GM23248 (cell line): ENCODE data around the gene YEATS2. TPM values are rescaled to one million over a fixed set of nuclear protein-coding genes. Genes with fewer than 3 reads are reported as not detected.
A peak's percentile ranks its signal among the peaks of the same experiment; 100 is the strongest.

Experiments used
- DNase-seq: peaks from one replicate; pipeline ENCODE4 v3.0.0-alpha.2; 2015
- H2AFZ ChIP-seq: fragments of 200-600 bp; sonication (generic); 2 replicates; pipeline ENCODE4 v1.6.1; 2016; ENCODE audit warnings: antibody characterized with exemption
- H3F3A ChIP-seq: fragments of 200-600 bp; sonication (generic); 2 replicates; pipeline ENCODE4 v1.6.1; 2016; ENCODE audit warnings: mild to moderate bottlenecking, antibody characterized with exemption, mixed run types; ENCODE audit not compliant: insufficient read depth
- H3K27ac ChIP-seq: fragments of 200-600 bp; sonication (generic); 2 replicates; pipeline ENCODE4 v1.5.1; 2016; ENCODE audit warnings: mild to moderate bottlenecking
- H3K27me3 ChIP-seq: fragments of 200-600 bp; sonication (generic); replicated peaks from 2 replicates; pipeline ENCODE4 v1.6.1; 2016; ENCODE audit warnings: mild to moderate bottlenecking; ENCODE audit not compliant: insufficient read depth
- H3K36me3 ChIP-seq: fragments of 200-600 bp; sonication (generic); 2 replicates; pipeline ENCODE4 v1.6.1; 2016; ENCODE audit warnings: low read depth, mild to moderate bottlenecking
- H3K4me1 ChIP-seq: fragments of 200-600 bp; sonication (generic); 2 replicates; pipeline ENCODE4 v1.6.1; 2016; ENCODE audit warnings: mild to moderate bottlenecking; ENCODE audit not compliant: insufficient read depth
- H3K4me2 ChIP-seq: fragments of 200-600 bp; sonication (generic); one replicate; pipeline ENCODE4 v1.6.1; 2016; ENCODE audit warnings: mild to moderate bottlenecking; ENCODE audit not compliant: unreplicated experiment
- H3K4me3 ChIP-seq: fragments of 200-600 bp; sonication (generic); 2 replicates; pipeline ENCODE4 v1.5.1; 2016; ENCODE audit warnings: mild to moderate bottlenecking
- H3K79me2 ChIP-seq: fragments of 200-600 bp; sonication (generic); 2 replicates; pipeline ENCODE4 v1.6.1; 2016; ENCODE audit warnings: mild to moderate bottlenecking; ENCODE audit not compliant: insufficient read depth
- H3K9ac ChIP-seq: fragments of 200-600 bp; sonication (generic); 2 replicates; pipeline ENCODE4 v1.6.1; 2016; ENCODE audit warnings: mild to moderate bottlenecking
- H3K9me2 ChIP-seq: fragments of 200-600 bp; sonication (generic); 2 replicates; pipeline ENCODE4 v1.6.1; 2016; ENCODE audit warnings: mixed run types, mild to moderate bottlenecking, moderate library complexity; ENCODE audit not compliant: insufficient read depth
- H3K9me3 ChIP-seq: fragments of 200-600 bp; sonication (generic); one replicate; pipeline ENCODE4 v1.6.1; 2017; ENCODE audit warnings: low read depth
- H4K20me1 ChIP-seq: fragments of 200-600 bp; sonication (generic); 2 replicates; pipeline ENCODE4 v1.6.0; 2016; ENCODE audit not compliant: insufficient read depth
- EZH2 ChIP-seq: fragments of 200-600 bp; sonication (generic); IDR thresholded peaks from 2 replicates; pipeline ENCODE4 v1.6.1; 2018; ENCODE audit warnings: antibody characterized with exemption, mild to moderate bottlenecking; ENCODE audit not compliant: insufficient read depth, poor library complexity, severe bottlenecking
- EZH2phosphoT487 ChIP-seq: fragments of 200-600 bp; sonication (generic); IDR thresholded peaks from 2 replicates; pipeline ENCODE4 v1.6.1; 2018; ENCODE audit warnings: antibody characterized with exemption, moderate library complexity, mild to moderate bottlenecking, low read depth; ENCODE audit not compliant: insufficient read depth
- WGBS, 2 experiments: methylation state at CpG; one replicate each; pipeline ENCODE4 v1.1.6; 2015 to 2017; ENCODE audit warnings: low lambda C conversion rate in 2 of 2, low coverage in 1 of 2; ENCODE audit errors: missing lambda C conversion rate in 2 of 2; 5-methylcytosine and 5-hydroxymethylcytosine counted together
- in situ Hi-C: fragments of 300-500 bp; cut with MboI; formaldehyde crosslinking; loops from 2 replicates; pipeline ENCODE4 v1.15.0; 2020
- polyA plus RNA-seq: library from polyadenylated mRNA; unstranded; fragments of >200 nt; fragmentation: Nextera tagmentation; extraction: Ambion mirVana; gene quantifications from 2 replicates; pipeline ENCODE4 v1.2.1, GENCODE V29; 2016
- total RNA-seq: library from RNA; depleted of rRNA; stranded (reverse); fragments of >200 nt; shearing (Covaris generic); gene quantifications from 2 replicates; pipeline ENCODE4 v1.2.3, GENCODE V29; 2014

YEATS2 gene
- total and polyA plus RNA-seq, 2 experiments from 2014 or later = 14.0 to 34.7 TPM

DNA sequence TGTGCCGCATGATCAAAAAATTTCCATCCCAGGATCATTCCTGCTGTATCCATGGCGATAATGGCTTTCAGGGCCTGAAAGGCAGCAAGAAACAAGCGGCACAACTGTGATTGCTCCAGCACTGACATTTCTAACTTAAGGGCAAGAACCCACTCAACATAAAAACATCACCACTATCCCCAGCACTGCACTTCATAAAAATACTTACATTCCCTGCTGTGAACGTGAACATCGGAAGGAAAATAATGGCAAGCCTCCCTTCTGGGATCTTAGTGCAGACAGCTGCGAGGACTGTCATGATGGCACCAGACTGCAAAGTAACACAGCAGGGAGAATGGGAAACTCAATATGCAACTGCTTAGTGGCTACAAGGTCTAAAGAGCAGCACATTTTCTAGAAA is 135.9 kb downstream of the YEATS2 start:
- no peak overlapping the region for H3K4me3 ChIP-seq
- no peaks in the 10 kb centered on the region for H3K9me2 ChIP-seq
- H3K79me2 ChIP-seq = no peaks in the 10 kb centered on the region
- no peak overlapping the region for H3K27ac ChIP-seq
- no peak overlapping the region for H2AFZ ChIP-seq
- TF ChIP-seq EZH2phosphoT487 = no peak
- no peak for TF ChIP-seq EZH2
- no peaks in the 10 kb centered on the region for H3K4me1 ChIP-seq
- no peaks in the 10 kb centered on the region for H3K9me3 ChIP-seq
- WGBS, 2 experiments = 80 to 83% methylated on average over 6 of the region's 6 CpGs
- H3K4me2 ChIP-seq = no peak overlapping the region
- no peaks in the 10 kb centered on the region for H3K27me3 ChIP-seq
- no peaks in the 10 kb centered on the region for H4K20me1 ChIP-seq
- 0 out of 2 replicates have a peak, but pooled peaks cover 3% of the 10 kb centered on the region for H3F3A ChIP-seq
- peaks cover 19% of the 10 kb centered on the region for H3K36me3 ChIP-seq
- DNase-seq = no peak
- in situ Hi-C loops = no loop called here
- no peak overlapping the region for H3K9ac ChIP-seq

DNA sequence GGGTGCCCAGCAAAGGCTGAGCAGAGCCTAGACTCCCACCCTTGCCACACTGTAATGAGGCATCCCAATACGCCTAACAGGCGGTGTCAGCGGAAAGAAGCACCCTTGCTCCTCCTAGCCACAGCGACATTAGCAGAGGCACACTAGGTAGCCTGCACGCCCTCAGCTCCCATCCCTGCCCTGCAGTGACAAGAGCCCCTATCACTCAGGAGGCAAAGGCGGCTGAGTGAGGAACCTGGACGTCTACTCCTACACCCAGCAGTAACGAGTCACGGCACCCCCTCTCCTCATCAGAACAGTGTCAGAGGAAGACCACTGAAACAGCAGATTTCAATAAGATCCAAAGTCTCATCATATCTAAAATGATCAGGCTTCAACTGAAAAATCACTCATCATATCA is 139.8 kb downstream of the YEATS2 start:
- Histone ChIP-seq H2AFZ (no peak overlapping the region), H3K27me3 (no peaks in the 10 kb centered on the region), H3K36me3 (peaks cover 43% of the 10 kb centered on the region), H3F3A (no peaks in the 10 kb centered on the region), H3K9me2 (no peaks in the 10 kb centered on the region), H3K9ac (no peak overlapping the region), H3K27ac (no peak overlapping the region), H3K79me2 (no peaks in the 10 kb centered on the region), H3K4me2 (no peak overlapping the region), H3K4me1 (no peaks in the 10 kb centered on the region), H4K20me1 (no peaks in the 10 kb centered on the region), H3K9me3 (no peaks in the 10 kb centered on the region), H3K4me3 (no peak overlapping the region)
- in situ Hi-C loops = no loop called here
- WGBS, 2 experiments = 89 to 93% methylated on average over 9 of the region's 9 CpGs
- no peak for TF ChIP-seq EZH2
- DNase-seq = no peak

DNA sequence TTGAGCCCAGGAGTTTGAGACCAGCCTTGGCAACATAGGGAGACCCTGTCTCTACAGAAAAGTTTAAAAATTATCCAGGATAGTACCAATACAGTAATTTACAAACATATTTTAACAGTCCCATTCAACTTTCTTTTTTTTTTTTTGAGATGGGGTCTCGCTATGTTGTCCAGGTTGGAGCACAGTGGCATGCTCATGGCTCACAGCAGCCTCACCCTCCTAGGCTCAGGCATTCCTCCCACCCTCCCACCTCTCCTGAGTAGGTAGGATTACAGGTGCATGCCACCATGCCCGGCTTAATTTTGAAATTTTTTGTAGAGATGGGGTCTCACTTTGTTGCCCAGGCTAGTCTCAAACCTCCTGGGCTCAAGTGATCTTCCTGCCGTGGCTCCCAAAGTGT is 140.3 kb downstream of the YEATS2 start:
- WGBS, 2 experiments = 86% methylated on average over 2 to 3 of the region's 3 CpGs
- Histone ChIP-seq H3K9ac (no peak overlapping the region), H3K4me1 (no peaks in the 10 kb centered on the region), H4K20me1 (no peaks in the 10 kb centered on the region), H3K27me3 (no peaks in the 10 kb centered on the region), H3F3A (no peaks in the 10 kb centered on the region), H3K36me3 (peaks cover 41% of the 10 kb centered on the region), H3K9me2 (no peaks in the 10 kb centered on the region), H3K4me2 (no peak overlapping the region), H2AFZ (no peak overlapping the region), H3K9me3 (no peaks in the 10 kb centered on the region), H3K4me3 (no peak overlapping the region), H3K27ac (no peak overlapping the region), H3K79me2 (no peaks in the 10 kb centered on the region; the same call in 1 of the 2 replicates)
- no peak for DNase-seq
- in situ Hi-C loops = no loop called here
- no peak for TF ChIP-seq EZH2
- TF ChIP-seq EZH2phosphoT487 = no peak

DNA sequence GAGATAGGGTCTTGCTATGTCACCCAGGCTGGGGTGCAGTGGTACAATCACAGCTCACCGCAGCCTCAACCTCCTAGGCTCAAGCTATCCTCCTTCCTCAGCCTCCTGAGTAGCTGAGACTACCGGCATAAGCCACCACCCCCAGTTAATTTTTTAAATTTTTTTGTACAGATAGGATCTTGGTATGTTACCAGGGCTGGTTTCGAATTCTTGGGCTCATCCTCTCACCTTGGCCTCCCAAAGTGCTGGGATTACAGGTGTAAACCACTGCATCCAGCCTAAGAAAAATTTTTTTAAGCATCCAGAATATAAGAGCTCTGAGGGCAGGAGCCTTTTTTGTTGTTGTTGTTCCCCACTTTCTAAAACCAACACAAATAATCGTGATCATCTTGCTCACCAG is 142.2 kb downstream of the YEATS2 start:
- no peaks in the 10 kb centered on the region; the same call in 1 of the 2 replicates for H3K79me2 ChIP-seq
- H3K9me3 ChIP-seq = no peaks in the 10 kb centered on the region
- H3K4me3 ChIP-seq = no peak overlapping the region
- H3K27me3 ChIP-seq = no peaks in the 10 kb centered on the region
- peaks cover 6% of the 10 kb centered on the region; the same call in 1 of the 2 replicates for H3F3A ChIP-seq
- H3K4me2 ChIP-seq = no peak overlapping the region
- in situ Hi-C loops = no loop called here
- TF ChIP-seq EZH2phosphoT487 (no peak), EZH2 (no peak)
- 95 to 99% methylated on average over 4 of the region's 4 CpGs for WGBS, 2 experiments
- no peak overlapping the region for H2AFZ ChIP-seq
- peaks cover 45% of the 10 kb centered on the region for H3K36me3 ChIP-seq
- no peaks in the 10 kb centered on the region for H3K9me2 ChIP-seq
- DNase-seq = no peak
- H3K4me1 ChIP-seq = peaks cover 9% of the 10 kb centered on the region
- no peak overlapping the region for H3K27ac ChIP-seq
- H3K9ac ChIP-seq = no peak overlapping the region
- no peaks in the 10 kb centered on the region for H4K20me1 ChIP-seq

DNA sequence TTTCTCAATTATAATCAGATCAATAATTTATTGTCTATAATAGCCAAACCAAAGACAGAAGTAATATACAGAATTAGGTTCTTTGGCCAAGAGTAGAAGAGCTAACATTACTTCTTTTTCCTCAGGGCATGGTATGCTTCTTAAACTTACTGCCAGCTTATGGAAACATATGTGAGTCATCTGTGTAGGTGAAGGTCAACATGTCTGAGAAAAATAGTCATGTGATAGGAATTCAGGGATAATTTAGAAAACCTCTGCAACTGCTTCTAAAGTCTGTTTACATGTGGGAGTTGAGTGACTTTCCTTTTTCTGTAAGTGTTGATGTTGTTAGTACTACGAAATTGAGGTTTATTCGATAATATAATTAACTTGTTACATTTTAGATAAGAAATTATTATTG is 147.0 kb downstream of the YEATS2 start:
- Histone ChIP-seq H3K4me3 (no peak overlapping the region), H3F3A (peaks cover 19% of the 10 kb centered on the region), H3K9me2 (no peaks in the 10 kb centered on the region), H3K4me2 (peak overlapping the region; percentile 65), H4K20me1 (no peaks in the 10 kb centered on the region), H3K79me2 (peaks cover 9% of the 10 kb centered on the region; the same call in 1 of the 2 replicates), H2AFZ (no peak overlapping the region), H3K27me3 (no peaks in the 10 kb centered on the region), H3K4me1 (peaks cover 22% of the 10 kb centered on the region), H3K9me3 (no peaks in the 10 kb centered on the region), H3K9ac (peak overlapping the region; percentile 2; the same call in 1 of the 2 replicates), H3K27ac (peak overlapping the region; percentile 63), H3K36me3 (peaks cover 43% of the 10 kb centered on the region)
- 55 to 65% methylated on average over 2 of the region's 2 CpGs for WGBS, 2 experiments
- TF ChIP-seq EZH2phosphoT487 (no peak), EZH2 (no peak)
- in situ Hi-C loops = no loop called here
- DNase-seq = peak; percentile 90
